Activated CD8-positive, alpha-beta memory T cell treated with anti-CD3 and anti-CD28 coated beads for 36 hours (primary cell): ENCODE results near the gene XPO1. TPM values are rescaled to one million over a fixed set of nuclear protein-coding genes. Genes with fewer than 3 reads are reported as not detected.

Experiments used
- CTCF ChIA-PET: fragments of 350-600 bp; sonication (Branson Sonifier 250); formaldehyde crosslinking; loops from one replicate; lab custom pipeline; 2021; ENCODE audit warnings: antibody characterized with exemption; lab: Charles Lee
- POLR2A ChIA-PET: fragments of 350-600 bp; sonication (Branson Sonifier 250); formaldehyde crosslinking; loops from one replicate; lab custom pipeline; 2021; ENCODE audit warnings: antibody characterized with exemption; lab: Charles Lee
- total RNA-seq, 2 experiments: library from RNA; stranded (reverse); gene quantifications; one replicate each; pipeline ENCODE4 v1.2.3, GENCODE V29; 2021

Gene XPO1
- total RNA-seq, 2 experiments from 2014 or later: 219 to 223 TPM

DNA sequence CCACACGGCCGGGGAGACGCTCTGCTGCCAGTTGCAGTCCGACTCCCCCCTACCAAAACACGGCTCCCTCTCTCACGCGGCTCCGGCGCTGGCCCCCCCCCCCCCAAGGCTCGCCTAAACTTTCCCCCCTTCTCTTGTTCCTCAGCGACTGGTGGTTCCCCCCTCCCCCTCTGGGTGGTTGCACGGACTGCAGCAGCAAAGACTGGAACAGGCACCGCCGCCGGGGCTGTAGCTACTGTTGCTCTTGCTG, 281 bp downstream of the XPO1 start:
- CTCF ChIA-PET: interaction anchor here (0.9 to 2.2 kb wide), 4 partner anchors 66 to 249 kb away, joined by 3 to 5 read pairs (median 4); no protein-coding TSS in a partner anchor
- POLR2A ChIA-PET: interaction anchor here (0.6 to 1.7 kb wide), 8 partner anchors 12 to 782 kb away, joined by 3 to 12 read pairs (median 4); partner anchors contain the start of gene PAPOLG

DNA sequence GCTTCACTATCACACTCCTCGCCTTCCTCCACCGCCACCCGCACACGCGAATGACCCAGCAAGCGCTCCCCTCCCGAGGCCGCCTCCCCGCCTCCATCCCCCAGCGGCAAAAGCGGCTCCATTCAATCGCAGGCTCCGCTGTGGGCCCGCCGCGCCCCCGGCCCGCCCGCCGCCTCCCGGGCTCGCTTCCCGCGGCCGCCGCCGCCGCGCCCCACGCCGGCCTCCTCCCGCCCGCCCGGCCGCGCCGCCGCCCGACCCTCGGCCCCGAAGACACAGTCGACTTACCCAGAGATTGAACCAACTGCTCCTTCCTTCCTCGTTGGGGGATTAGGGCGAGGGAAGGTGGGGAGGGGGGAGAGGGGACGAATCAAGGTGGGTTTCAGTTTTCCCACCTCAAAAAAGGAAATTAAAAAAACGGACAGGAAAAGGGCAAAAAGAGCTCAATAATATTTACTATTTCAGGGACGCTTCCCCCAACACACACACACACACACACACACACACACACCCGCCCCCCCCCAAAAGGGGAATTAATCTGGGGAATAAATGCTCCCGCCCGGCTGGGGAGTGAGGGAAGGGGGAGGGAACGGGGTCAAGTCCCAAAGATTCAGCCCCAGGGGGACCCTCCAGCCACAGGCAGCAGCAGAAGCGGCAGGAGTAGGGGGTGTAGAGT, 743 bp downstream of the XPO1 start:
- ChIA-PET CTCF (interaction anchor here (0.6 to 2.2 kb wide), 5 partner anchors 60 to 249 kb away, joined by 3 to 6 read pairs (median 5); no protein-coding TSS in a partner anchor), POLR2A (interaction anchor here (0.6 to 1.7 kb wide), 7 partner anchors 30 to 782 kb away, joined by 3 to 12 read pairs (median 4); partner anchors contain the start of gene PAPOLG)

DNA sequence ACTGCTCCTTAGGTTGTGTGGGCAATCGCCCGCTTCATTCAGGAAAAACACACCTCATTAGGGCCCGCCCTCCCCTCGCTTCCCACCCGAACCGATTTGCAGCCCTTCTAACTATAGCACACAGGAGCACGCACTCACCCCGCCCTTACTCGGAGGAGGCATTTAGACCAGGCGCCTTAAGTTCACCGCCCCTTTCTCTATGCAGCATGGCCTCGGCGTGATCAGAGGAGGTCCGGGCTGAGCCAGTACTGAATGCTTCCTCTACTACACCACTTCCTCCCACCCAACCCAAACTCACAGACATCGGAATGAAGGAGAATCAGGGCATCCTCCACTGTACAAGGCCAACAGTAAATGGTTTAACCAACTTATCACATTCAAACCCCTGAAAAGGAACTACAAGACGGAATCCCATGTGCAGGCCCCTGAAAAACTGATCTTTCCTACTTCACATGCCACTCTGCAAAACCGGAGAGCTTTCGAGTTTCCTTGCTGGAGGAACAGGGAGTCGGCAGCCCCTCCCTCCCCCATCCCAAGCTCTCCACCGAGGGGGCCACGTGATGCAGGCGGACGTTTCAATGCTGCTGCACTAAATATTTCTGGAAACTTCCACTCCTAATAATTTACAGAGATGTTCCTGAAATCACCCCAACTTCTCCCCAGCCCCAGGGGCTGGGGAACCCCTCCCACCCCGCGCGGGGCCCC, 1.4 kb downstream of the XPO1 start:
- CTCF ChIA-PET: interaction anchor here (0.6 to 2.2 kb wide), 4 partner anchors 59 to 148 kb away, joined by 3 to 6 read pairs (median 5); no protein-coding TSS in a partner anchor
- POLR2A ChIA-PET: interaction anchor here (0.6 to 1.6 kb wide), 5 partner anchors 11 to 655 kb away, joined by 3 to 12 read pairs (median 3); partner anchors contain the start of gene REL

DNA sequence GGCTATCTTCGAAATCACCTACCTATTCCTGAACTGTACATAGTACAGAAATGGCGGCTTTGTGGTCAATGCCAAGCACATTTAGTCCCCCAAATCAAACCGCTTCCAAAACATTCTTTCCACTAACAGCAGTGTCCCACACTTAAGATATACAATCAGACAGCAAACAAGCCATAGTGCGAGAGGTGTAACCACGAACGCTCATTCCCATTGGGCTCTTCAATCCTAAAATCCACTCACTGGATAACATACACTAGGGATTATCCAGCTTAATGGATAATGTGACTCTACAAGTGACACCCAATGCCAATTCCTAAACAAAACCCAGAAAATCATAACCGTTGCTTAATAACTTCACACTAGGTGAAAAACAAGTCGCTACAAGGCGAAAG, 2.0 kb downstream of the XPO1 start:
- ChIA-PET CTCF (interaction anchor here (2.2 kb wide), 1 partner anchor 64 kb away, joined by 5 read pairs; no protein-coding TSS in a partner anchor), POLR2A (interaction anchor here (0.6 kb wide), 1 partner anchor 11 kb away, joined by 3 read pairs; no protein-coding TSS in a partner anchor)

DNA sequence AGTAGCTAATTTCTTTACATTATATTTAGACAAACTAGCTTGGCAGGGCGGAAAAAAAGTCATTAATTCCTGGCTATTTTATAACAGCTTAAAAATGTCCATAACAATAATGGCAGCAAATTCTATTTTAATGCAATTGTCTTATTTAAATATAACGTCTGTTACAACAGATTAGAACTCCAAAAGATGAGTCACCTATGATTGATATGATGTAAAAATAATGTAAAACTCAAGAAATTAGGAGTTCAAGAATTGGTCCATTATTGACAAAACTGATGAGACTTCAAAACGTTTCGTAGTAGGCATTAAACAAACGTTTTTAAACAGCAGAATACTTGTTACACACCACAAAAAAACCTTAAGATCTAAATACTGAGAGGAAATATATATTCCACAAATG, 2.7 kb downstream of the XPO1 start:
- POLR2A ChIA-PET: no interaction called here
- CTCF ChIA-PET: no interaction called here

DNA sequence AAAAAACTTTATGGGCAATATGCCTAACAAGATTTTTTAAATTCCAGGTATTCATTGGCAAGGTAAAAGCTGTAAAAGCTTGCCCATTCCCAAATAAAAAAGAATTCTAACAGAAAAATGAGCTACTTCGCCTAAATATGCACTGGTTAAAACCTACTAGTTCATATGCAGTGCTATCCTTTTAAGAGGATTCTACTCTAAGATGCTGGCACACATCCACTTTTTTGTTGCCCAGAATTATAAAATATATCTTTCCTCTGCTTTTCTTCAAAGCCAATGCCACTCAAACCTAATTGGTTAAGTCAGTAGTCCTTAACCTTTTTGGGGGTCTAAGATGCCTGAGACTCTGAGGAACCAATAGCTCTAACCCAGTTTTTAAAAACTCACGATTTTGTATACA, 3.2 kb downstream of the XPO1 start:
- ChIA-PET CTCF (no interaction called here), POLR2A (no interaction called here)

DNA sequence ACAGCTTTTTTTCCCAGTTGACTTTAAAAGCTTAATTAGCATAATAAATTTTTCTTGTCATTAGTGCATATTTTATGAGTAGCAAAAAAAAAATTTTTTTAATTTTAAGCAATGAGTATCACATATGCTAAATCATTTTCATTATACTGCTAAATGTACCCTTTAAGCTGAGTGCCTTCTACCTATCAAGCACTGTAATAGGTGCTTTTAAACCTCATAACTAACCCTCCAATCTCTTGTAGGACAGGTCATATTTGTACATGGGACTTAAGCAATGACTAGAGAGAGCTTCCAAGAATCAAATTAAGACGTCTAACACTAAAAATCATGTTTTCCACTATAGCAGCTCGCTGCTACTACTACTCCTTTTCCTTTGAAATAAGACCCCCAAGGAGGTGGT, 7.4 kb downstream of the XPO1 start:
- CTCF ChIA-PET: no interaction called here

DNA sequence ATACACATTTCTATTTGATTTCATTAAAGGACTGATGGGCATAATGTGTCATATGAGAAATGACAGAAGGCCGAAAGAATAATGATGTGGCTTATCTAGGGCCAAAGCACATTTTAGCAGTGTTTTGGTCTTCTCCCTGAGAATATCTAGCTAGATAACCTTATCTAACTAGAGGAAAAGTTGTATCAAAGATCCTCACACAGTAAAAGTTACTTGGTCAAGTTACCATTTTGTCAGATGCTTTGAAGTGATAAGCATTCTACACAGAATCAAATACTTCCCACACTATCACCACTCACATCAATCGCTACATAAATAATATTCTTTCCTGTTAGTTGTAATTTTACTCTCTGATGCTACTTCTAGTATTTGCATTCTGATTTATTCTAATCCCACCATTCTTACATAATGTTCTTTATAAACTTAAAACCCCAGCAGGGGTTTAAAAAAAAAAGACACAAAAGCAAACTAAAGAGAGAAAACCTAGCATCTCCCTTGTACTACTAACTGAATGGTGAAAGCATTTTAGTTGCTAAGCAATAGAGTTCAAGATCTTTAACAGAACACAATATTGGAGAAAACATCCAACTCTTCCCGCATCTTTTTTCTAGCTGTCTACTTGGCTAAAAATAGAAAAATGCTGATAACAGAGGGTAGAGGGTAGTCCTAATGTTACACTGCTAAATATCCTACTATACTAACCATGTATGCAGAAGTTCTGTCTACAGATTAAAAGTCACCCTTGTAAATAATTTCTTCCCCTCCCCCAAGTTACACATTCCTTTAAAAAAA, 8.0 kb downstream of the XPO1 start:
- ChIA-PET CTCF (no interaction called here), POLR2A (interaction anchor here (0.6 kb wide), 1 partner anchor 23 kb away, joined by 7 read pairs; no protein-coding TSS in a partner anchor)

More for the DNA sequence above, 7.4 kb downstream of the XPO1 start:
- POLR2A ChIA-PET: interaction anchor here (0.6 kb wide), 1 partner anchor 23 kb away, joined by 7 read pairs; no protein-coding TSS in a partner anchor

DNA sequence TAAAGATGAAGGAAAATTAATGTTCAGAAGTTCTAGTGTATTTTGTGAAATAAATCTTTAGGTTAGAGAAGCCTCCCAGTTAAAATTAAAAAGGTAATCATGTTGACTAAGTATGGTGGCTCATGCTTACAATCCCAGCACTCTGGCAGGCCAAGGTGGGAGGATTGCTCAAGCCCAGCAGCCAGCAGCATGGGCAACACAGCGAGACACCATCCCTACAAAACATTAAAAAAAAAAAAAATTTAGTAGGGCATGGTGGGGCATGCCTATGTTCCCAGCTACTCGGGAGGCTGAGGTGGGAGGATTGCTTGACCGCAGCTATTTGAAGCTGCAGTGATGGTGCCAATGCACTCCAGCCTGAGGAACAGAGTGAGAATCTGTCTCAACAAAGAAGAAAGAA, 17.9 kb downstream of the XPO1 start:
- POLR2A ChIA-PET: no interaction called here
- CTCF ChIA-PET: no interaction called here

DNA sequence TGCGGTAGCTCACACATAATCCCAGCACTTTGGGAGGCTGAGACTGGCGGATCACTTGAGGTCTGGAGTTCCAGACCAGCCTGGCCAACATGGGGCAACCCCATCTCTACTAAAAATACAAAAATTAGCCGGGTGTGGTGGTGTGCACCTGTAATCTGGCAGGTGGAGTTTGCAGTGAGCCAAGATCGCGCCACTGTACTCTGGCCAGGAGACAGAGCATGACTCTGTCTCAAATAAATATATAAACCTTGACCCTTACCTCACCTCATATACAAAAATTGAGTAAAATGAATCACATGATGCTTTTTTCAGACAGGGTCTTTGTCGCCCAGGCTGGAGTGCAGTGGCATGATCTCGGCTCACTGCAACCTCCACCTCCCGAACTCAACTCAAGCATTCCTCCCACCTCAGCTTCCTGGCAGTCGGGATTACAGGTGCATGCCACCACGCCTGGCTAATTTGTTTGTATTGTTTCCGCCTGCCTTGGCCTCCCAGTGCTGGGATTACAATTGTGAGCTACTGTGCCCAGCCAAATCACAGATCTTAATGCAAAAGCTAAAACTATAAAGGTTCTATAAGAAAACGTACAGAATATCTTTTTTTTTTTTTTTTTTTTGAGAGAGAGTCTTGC, 25.3 kb downstream of the XPO1 start:
- ChIA-PET CTCF (no interaction called here), POLR2A (no interaction called here)

DNA sequence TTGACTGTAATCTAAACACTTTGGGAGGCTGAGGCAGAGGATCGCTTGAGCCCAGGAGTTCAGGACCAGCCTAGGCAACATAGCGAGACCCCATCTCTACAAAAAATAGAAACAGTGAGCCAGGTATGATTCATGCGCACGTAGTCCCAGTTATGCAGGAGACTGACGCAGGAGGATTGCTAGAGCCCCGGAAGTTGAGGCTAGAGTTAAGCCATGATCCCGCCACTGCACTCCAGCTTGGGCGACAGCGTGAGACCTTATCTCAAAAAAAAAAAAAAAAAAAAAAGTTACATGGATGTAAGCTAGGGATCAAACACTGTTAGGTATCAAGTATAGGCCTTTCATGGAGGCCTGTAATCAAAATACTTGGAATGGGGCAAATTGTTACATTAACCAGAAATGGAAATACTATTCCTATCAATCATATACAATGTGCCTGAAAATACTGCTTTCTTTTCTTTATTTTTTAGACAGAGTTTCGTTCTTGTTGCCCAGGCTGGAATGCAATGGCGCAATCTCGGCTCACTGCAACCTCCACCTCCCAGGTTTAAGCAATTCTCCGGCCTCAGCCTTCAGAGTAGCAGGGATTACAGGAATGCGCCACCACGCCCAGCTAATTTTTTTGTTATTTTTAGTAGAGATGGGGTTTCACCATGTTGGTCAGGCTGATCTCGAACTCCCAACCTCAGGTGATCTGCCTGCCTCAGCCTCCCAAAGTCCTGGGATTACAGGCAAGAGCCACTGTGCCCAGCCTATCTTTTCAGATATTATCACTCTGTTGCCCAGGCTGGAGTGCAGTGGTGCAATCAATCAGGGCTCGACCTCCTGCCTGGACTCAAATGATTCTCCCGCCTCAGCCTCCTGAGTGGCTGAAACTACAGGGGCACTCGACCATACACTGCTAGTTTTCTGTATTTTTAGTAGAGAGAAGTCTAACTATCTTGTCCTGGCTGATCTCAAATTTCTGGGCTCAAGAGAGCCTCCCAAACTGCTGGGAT, 27.2 kb downstream of the XPO1 start:
- CTCF ChIA-PET: no interaction called here
- POLR2A ChIA-PET: no interaction called here

DNA sequence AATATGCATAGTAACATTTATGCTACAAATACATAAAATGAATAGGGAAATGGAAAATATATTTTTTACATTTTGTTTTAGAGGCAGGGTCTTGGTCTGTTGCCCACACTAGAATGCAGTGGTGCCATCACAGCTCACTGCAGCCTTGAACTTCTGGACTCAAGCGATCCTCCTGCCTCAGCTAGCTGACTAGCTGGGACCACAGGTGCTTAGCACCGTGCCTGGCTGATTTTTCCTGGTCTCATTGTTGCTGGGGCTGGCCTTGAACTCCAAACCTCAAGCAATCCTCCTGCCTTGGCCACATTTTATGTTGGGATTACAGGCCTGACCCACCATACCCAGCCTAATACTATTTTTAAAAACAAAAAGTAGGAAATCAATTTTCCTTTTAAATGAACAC, 33.2 kb downstream of the XPO1 start:
- ChIA-PET POLR2A (no interaction called here), CTCF (no interaction called here)

DNA sequence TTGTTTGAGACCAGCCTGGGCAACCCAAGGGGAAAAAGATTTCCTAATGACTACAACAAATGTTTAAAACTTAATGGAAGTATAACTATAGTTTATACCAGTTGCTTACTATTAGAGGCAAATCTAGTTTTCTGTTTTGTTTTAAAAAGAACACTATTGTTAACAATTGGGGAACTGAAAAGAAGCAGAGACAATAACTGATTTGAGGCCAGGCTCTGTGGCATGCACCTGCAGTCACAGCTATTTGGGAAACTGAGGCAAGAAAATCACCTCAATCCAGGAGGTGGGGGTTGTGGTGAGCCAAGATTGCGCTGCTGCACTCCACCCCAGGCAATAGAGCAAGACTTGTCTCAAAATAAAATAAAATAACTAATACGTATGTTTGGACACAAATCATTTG, 39.1 kb downstream of the XPO1 start:
- CTCF ChIA-PET: no interaction called here

DNA sequence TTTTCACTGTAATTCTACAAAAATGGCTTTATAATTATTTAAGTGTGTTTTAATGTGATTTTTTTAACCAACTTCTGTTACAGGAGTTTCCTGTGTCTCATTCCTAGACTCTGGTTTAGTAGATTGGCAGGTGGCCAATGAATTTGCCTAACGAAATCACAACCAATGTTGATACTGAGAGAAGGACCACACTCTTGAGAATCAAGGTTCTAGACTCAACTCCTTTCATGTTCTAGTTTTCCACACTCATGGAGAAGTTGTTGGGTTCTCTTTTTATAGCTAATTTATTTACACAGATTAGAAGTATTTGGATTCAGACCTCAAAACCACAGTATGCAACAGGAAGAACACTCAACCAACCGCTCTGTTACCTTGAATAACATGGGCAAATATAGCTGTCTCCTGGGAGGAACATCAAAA, 44.6 kb downstream of the XPO1 start:
- ChIA-PET CTCF (interaction anchor here (0.6 to 2.1 kb wide), 2 partner anchors 25 to 67 kb away, joined by 3 to 5 read pairs; no protein-coding TSS in a partner anchor), POLR2A (no interaction called here)

More for the DNA sequence above, 39.1 kb downstream of the XPO1 start:
- POLR2A ChIA-PET: no interaction called here

DNA sequence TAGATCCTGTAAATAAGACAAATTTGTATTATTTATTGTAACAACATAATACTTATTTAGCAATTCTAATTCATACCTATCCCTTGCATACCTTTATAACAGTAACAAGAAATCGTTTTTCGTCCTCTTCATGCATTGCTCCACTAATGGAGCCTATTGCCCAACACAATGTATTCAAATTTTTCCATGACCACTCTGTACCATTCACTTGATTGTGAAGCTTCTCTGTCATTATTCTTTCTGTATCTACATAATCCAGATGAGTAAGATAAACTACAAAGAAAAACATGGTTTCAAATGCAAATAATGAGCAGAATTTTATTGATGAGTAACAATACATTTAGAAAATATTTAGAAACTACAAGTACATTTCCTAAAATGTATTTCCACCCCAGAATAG, 45.7 kb downstream of the XPO1 start:
- POLR2A ChIA-PET: no interaction called here
- CTCF ChIA-PET: interaction anchor here (2.1 kb wide), 1 partner anchor 66 kb away, joined by 5 read pairs; no protein-coding TSS in a partner anchor

DNA sequence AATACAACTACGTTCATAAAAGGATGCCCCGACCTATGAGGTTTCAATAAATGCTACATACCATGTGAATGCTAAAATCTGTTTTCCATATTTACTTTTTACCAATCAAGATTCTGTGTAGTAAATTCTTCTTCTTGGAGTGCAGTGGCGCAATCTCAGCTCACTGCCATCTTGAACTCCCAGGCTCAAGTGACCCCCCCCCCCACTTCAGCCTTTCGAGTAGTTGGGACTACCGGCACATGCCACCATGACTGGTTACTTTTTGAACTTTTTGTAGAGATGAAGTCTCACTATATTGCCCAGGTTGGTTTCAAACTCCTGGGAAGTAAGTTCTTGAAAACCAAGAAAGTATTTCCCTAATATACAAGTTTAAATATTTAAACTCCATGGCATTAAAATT, 52.9 kb downstream of the XPO1 start:
- POLR2A ChIA-PET: no interaction called here
- CTCF ChIA-PET: interaction anchor here (1.6 kb wide), 1 partner anchor 59 kb away, joined by 3 read pairs; no protein-coding TSS in a partner anchor

DNA sequence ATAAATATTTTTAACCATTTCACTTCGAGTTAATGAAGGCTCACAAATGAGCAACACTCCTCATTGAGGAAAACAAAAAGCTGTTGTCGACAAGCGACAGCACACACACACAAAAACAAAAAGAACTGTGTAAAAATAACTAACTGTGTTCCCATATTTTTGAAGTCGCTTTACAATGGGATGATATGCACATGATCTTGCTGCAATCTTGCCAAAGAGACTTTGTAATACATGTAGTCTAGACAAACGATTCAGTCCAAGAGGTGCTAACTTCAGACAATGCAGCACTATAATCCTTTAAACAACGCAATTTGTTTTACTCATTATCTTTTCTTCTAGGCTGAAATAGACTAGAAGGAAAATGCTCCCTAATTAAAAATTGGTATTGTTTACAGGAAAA, 60.1 kb downstream of the XPO1 start:
- CTCF ChIA-PET: interaction anchor here (1.2 kb wide), 1 partner anchor 59 kb away, joined by 6 read pairs; no protein-coding TSS in a partner anchor
- POLR2A ChIA-PET: no interaction called here
